D721Med (cell line): ENCODE data around the gene MYBBP1A.

Source experiments
- DNase-seq: peaks from one replicate; pipeline ENCODE4 v3.0.0; 2011; ENCODE audit warnings: low spot score; ENCODE audit not compliant: insufficient read length
- FAIRE-seq: peaks from 2 replicates; lab custom pipeline; 2011; peaks lifted over from hg19 to GRCh38; lab: Jason Lieb, UNC
- TF ChIP-seq, protein P1 (sequence below): IDR thresholded peaks from 2 replicates; pipeline ENCODE4 v1.5.1; 2012; ENCODE audit warnings: mild to moderate bottlenecking, control low read depth; ENCODE audit not compliant: insufficient read depth; ENCODE audit errors: missing control alignments

Gene MYBBP1A

DNA sequence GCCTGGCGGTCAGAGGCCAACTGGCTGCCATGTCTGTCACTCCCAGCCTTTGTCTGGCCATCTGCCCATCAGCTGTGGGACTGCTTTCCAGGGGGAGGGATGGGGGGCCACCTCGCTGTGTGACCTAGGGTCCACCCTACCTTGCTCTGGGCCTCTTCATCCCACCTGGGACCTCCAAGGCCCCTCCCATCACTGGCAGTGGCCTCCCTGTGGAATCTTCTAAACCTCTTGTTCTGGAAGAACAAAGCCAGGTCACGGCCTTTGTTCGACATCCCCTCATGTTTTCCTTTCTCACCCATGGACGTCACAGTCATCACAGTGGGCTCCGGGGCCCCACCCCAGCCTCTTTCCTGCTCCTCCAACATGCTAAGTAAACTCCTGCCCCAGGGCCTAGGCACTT, 32.5 kb downstream of the MYBBP1A start:
- TF ChIP-seq, protein P1, sequence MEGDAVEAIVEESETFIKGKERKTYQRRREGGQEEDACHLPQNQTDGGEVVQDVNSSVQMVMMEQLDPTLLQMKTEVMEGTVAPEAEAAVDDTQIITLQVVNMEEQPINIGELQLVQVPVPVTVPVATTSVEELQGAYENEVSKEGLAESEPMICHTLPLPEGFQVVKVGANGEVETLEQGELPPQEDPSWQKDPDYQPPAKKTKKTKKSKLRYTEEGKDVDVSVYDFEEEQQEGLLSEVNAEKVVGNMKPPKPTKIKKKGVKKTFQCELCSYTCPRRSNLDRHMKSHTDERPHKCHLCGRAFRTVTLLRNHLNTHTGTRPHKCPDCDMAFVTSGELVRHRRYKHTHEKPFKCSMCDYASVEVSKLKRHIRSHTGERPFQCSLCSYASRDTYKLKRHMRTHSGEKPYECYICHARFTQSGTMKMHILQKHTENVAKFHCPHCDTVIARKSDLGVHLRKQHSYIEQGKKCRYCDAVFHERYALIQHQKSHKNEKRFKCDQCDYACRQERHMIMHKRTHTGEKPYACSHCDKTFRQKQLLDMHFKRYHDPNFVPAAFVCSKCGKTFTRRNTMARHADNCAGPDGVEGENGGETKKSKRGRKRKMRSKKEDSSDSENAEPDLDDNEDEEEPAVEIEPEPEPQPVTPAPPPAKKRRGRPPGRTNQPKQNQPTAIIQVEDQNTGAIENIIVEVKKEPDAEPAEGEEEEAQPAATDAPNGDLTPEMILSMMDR: no peak
- DNase-seq: no peak
- FAIRE-seq: no peak

- DNase-seq: no peak
- no peak for FAIRE-seq
- TF ChIP-seq, protein P1: no peak
These were observed 34.1 kb downstream of the MYBBP1A start for GRCh38 chr17:4520894-4521600.

DNA sequence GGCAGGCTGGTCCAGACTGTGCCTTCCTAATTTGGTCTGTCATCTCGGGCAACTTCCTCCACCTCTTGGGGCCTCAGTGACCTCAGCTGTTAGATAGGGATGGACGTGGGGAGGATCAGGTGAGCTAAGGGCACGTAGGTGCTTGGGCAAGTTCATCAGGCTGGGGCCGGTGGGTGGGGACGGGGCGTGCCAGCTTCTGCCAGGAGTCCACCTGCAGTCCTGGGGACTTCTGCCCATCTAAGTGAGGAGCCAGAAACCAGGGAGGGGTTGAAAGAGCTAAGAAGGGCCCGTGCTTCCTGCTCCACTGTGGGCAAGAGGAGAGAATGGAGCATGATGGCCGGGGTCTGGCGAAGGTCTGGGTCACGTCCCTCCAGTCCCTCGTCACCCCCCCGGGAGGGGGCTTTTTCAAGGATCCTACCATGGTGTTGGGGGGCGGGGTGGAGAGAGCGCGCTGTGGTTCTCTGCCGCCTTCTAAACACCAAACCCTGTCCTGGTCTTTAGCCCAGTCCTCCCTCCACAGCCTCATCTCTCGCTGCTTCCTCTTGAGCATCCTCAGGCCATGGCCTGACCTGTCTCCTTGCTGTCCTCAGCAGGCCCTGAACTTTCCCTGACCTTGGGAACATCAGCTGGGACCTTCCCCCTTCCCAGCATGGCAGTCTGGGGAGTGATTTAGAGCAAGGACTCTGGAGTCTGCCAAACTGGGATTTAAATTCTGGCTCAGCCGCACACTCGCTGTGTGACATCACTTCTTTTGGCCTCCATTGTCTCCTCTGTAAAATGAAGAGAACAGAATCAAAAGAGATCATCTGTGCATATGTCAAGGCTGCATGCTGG, 34.9 kb downstream of the MYBBP1A start:
- no peak for FAIRE-seq
- DNase-seq: no peak
- TF ChIP-seq, protein P1: no peak

DNA sequence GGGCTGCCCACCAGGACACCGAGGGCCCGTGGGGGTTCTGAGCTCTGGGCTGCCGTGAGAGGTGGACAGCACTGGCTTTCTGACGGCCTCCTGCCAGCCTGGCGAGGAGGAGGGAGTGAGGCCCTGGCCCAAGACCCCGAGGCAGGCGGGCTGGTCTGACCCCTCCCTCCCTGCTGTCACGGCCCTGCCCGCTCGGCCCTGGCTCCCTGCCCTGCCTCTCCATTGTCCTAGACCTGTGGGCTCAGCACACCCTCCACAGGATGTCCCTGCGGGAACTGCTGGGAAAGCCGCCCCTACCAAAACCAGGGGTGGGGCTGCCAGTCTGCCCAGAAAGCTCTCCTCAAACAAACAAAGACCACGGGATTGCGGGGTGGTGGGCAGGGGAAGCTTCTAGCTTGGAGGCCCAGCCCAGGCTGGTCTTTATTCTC, 35.8 kb downstream of the MYBBP1A start:
- FAIRE-seq (no peak), DNase-seq (no peak)
- TF ChIP-seq, protein P1: no peak

GRCh38 chr17:4518901-4519300, 36.3 kb downstream of the MYBBP1A start:
- TF ChIP-seq, protein P1: no peak
- no peak for DNase-seq
- no peak for FAIRE-seq

GRCh38 chr17:4516735-4517134, 38.4 kb downstream of the MYBBP1A start:
- TF ChIP-seq, protein P1: no peak
- DNase-seq (no peak), FAIRE-seq (no peak)

- DNase-seq (no peak), FAIRE-seq (no peak)
- TF ChIP-seq, protein P1: no peak
These were observed 39.7 kb downstream of the MYBBP1A start for GRCh38 chr17:4515501-4515900.
